Activated T-helper 1 cell treated with anti-CD3 and anti-CD28 coated beads, Interleukin-2, amount 50 U/mL, for 16 hours (primary cell): Measurements from ENCODE around the gene CACNB4.
"Not testable (repeated sequence)": the region's sequence is repeated elsewhere in the genome, so short reads cannot be mapped to it uniquely, and the experiment has no call there.

ENCODE experiments used
- DNase-seq, 2 donors: peaks; one replicate each; pipeline ENCODE4 v3.0.0-alpha.2; 2020; ENCODE audit warnings: low read depth in 1 of 2, low spot score in 1 of 2

Gene CACNB4

DNA sequence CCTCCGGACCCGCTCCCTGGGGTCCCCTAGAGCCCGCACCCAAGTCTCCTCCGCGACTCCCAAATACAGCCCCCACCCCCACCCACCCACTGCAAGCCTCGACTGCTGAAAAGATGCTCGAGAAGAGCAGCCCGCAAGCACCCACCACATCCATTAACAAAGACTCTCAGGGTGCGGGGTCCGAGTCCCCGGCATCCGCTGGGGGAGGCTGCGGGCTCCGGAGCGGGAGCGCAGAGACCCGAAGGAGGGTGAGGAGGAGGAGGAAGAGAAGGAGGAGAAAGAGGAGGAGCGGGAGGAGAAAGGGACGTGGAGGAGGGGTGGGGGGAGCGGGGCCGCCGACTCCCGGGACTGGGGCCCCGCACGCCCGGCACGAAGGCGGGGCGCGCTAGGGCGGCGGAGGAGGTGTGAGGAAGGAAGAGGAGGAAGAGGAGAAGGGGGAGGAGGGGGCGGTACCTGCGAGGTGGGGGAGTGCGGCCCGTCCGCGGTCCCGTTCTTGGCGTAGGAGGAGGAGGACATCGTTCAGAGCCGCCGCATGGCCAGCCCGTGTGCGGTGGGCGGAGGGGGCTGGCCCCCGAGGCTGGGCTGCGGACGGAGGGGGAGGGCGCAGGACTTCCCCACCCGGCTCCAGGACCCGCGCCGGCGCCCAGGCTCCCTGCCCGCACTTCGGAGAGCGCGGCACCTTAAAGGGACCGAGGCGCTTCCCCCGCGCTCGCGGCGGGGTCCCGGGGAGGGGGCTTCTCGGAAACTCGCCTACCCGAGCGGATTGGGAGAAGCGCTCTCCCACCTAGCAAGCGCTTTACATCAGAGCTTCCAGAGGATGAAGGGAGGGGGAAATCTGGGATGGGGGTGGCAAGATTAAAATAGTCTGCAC, at the start of gene CACNB4:
Gene CACNB4 (minus strand): TSS at position 549 of the 871 bp plus-strand sequence.
- DNase-seq, result no peak

DNA sequence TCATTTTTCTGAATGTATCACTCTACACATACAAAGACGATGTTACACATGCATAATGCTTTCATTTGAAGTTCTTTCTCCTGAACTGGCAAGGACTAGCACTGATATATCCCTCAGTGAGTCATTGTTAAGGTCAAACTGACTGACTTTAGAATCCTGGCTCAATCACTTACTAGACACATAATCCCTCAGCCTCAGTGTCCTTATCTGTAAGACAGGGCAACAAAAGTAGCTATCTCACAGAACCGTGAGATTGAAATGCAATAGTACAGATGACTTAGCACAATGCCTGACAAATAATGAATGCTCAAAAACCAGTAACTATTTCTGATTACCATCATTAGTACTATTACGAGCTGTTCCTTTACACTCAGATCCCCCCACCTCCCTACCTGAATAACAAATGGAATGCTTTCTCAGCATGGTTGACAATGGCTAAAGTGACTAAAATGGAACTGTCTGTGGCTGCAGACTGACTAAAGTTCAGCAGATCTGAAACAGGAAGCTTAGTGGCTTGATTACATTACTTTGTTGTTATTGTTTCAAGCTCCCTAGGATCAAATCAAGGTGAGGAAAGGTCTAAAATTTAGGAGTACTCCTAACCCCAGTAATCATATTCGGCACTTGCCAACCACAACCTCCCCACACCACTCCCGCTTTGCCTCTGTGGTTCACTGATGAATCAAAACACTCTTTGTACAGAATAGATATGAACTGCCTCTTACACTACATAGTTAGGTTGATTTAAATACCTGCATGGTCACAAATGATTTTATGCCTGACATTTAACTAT, 35.8 kb upstream of the CACNB4 start:
- DNase-seq, result no peak

DNA sequence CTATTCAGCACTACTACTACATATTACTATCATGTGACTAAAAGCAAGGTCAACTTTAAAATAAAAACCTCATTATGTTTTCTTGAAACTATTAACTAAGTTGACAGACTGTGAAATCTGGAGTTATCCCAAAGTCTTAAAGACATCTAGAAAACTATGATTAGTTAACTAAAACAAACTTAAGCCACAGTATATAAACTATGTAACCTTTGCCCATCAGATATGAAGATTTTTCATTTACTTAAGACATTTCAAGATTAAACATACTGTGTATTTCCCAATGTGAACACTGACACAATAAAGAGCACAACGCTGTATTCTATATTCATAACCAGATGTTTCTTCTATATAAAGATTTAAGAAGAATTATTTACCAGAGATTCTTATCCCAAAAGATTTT, 33.5 kb upstream of the CACNB4 start:
- no peak for DNase-seq

DNA sequence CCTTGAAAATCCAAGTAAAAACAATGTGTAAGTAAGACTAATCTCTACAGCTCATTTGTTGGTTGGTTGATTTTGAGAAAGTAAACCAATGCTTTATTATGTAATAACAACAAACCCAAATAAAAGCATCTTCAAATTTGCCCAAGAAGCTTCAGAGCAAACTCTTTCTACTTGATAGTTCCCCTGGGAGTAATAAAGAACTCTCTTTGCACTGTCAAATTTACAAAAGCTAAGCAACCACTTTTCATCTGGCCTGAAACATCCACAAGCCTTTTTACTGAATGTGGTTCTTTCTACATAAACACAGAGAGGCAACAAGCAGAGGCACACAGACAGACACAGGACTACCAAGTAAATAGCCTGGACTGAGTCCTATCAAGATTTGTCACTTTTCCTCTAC, 28.8 kb upstream of the CACNB4 start:
- no peak for DNase-seq

DNA sequence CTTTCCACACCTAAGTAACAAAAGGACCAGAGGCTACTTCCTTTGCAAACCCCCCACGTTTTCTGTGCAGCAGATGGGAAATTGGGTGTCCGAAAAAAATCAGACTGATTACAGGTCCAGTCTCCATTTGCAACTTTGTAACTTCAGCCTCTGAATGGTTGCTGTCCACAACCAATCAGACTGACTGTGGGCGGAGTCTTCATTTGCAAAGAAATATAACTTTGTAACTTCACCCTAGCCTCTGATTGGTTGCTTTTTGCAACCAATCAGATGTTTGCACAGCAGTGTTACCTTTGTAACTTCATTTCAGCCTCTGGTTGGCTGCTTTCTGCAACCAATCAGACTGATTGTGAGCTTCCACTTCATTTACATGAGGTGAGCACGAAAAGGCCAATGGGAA, 27.8 kb upstream of the CACNB4 start:
- DNase-seq, result no peak

DNA sequence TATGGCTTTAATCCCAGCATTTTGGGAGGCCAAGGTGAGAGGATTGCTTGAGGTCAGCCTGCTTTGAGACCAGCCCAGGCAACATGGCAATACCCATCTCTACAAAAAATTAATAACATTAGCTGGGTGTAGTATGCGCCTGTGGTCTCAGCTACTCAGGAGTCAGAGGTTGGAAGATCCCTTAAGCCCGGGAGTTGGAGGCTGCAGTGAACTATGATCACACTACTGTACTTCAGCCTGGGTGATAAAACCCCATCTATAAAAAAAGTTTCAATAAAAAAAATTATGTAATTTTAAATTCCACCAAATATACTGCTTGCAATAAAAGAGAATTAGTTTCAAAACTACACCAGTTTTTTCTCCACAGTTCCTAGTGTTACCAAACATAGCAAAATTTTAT, 23.3 kb upstream of the CACNB4 start:
- no peak for DNase-seq

DNA sequence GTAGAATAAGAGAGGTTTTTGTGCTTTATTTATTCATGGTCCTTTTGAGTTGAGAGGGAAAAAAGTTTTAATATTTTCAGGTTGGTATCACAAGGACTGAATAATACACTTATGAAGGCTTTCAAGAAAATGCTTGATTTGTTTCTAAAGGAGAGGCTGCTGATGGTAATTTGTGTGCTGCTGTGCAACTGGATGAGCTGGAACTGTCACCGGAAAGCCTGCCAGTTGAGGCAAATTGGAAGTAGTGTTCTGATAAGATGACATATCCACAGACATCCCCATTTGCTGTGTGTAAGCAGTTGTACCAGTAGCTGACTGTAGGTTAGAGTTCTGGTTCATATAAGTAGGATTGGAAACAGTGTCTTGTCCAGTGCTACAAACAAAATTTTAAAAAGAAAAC, 21.6 kb upstream of the CACNB4 start:
- no peak for DNase-seq

DNA sequence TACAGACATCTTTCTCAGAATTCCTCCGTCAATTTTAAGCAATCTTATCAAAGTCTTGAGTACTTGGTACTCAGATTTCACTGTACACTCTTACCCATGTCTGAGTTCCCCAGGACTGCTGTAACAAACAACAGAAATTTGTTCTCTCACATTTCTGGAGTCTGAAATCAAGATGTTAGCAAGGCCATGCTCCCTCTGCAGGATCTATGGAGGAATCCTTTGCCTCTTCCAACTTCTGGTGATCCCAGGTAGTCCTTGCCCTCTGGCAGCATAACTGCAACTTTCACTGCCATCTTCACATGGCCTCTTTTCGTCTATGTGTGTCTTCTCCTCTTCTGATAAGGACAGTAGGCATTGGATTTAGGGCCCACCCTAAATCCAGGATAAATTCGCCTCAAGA, 17.1 kb upstream of the CACNB4 start:
- DNase-seq, result no peak

DNA sequence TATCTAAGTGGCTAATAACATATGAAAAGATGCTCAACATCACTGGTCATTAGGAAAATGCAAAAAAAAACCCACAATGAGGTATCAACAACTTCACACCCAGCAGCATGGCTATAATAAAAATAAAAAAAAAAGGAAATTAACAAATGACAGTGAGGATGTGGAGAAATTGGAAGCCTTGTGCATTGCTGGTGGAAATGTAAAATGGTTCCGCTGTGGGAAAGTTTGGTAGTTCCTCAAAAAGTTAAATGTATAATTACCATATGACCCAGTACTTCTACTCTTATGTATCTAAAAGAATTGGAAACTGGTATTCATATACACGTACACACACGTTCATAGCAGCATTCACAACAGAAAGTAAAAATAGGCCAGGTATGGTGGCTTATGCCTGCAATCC, 15.5 kb upstream of the CACNB4 start:
- no peak for DNase-seq

DNA sequence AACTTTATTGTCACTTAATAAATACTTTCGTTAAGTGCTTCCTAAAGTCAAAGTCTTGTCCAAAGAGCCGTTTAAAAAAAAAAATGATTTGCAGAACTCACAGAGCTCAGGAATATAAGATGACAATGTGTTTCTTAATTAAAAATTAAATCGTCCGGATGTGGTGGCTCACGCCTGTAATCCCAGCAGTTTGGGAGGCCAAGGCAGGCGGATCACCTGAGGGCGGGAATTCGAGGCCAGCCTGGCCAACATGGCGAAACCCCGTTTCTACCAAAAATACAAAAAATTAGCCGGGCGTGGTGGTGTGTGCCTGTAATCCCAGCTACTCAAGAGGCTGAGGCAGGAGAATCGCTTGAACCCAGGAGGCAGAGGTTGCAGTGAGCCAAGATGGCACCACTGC, 8.3 kb upstream of the CACNB4 start:
- DNase-seq, result not testable (repeated sequence)

DNA sequence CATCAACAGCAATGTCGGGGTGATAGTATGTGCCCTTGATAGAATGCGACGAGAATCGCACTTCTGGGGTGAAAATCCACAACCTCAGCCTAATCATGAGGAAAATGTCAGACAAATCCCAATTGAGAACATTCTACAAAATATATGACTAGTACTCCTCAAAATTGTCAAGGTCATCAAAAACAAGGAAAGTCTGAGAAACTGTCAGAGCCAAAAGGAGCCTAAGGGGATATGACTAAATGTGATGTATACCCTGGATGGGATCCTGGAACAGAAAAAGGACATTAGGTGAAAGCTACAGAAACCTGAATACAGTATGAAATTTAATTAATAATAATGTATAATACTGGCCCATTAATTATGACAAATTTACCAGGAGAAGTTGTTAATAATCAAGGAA, 7.6 kb upstream of the CACNB4 start:
- DNase-seq, result no peak

DNA sequence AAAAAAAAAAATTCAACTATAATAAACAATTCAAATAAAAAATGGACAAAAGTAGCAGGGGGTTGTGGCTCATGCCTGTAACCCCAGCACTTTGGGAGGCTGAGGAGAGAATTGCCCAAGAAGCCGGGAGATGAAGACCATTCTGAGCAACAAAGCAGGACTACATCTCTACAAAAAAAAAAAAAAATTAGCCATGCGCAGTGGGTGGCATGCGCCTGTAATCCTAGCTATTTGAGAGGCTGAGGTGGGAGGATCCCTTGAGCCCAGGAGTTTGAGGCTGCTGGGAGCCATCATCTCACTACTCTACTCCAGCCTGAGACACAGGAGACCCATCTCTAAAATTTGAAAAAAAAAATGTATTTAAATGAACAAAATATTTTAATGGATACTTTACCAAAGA, 4.4 kb upstream of the CACNB4 start:
- no peak for DNase-seq

DNA sequence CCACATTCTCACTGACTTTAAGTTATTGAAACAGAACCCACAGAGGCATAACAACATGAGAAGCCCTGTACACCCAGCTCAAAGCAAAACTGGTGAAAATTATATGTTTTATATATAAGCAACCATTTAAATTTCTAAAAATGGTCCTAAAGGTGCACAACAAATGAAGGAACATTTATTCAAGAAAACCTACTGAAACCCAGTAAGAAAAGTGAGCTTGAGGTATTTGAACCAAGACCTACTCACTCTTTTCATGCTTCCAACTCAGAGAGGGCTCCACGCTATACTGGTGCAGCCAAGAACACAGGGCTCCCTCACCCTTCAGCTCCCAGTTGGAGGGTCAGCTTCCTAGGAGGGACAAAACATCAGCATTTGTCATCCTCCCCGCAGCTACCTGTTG, 2.1 kb upstream of the CACNB4 start:
- DNase-seq, result no peak

DNA sequence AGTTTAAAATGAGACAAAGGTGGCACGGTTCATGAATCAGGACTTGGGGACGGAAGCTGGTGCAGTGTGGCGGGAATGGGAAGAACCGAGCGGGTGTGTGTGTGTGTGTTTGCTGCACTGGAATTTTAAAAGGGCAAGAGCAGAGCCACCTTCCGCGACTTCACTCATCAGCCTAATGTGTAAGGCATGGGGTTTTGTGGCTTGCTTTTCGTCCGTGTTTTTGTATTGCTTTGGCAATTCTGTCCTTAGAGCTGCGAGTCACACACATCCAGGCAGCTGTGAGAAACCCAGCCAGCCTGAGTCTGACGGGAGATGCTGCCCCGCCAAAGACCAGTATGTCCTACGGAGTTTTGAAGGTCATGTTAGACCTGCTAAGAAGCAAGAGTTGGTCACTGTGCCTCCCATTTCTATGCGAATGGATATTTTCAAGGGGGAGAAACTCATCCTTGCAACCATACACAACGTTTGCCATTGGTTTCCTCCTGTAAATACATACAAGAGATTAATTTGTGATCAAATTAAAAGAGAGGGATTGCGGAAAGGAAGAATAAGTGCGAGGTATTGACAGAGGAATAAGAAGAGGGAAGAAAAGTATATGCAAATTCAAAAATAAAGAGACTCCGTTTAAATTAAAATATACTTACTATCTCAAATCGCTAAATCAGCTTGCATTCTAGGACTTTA, 665 bp upstream of the CACNB4 start:
- no peak for DNase-seq

DNA sequence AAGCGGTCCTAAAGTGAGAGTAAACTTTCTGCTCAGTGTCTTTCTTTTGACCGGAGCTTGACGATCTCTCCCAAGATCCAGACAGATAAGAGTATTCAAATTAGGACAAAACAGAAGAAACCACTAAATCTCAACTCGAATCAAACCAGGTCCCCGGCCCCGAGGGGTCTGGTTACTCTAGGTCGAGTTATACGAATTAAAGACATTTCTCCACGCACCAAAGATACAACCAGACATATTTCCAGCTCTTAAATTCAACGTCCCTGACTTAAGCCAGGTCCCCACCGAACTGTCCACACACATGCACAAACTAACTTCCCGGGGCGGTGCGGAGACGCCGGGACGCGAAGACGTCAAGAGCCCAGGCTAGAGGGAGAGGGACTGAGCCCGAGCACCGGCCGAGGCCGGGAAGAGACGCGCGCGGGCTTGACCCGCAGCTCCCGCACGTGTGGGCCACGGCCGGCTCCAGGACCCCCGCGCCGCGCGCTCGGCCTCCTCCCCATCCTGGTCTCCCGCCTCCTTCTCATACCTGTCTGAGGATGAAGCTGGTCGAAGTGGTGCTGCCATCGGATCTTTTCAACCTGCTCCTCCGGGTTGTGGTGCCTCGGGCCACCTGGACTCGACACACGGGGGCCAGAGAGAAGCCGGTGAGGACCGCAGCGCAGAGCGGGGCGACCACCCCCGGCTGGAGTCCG, 896 bp downstream of the CACNB4 start:
- no peak for DNase-seq

DNA sequence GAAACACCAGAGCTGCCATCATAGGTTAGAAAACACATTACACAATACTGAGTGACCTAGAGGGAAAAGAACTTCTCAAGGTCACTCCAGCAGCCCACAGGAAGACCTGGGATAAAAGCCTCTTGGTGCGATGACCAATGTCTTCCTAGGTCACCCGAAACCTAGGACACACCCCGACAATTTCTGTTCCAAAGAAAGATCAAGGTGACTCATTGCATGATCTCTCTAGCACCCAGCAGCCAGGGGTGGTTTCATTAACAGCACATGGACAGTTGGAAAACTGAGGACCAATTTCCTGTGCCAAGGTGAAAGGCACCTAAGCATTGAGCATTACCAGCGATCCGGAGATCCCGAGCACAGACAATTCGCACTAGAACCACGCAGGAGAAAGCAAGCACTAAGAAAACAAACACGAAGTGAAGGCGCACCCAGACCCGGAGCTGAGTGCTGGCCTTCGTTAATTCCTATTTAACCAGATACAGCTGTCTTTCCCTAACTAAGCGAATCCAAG, 1.5 kb downstream of the CACNB4 start:
- DNase-seq, result no peak

DNA sequence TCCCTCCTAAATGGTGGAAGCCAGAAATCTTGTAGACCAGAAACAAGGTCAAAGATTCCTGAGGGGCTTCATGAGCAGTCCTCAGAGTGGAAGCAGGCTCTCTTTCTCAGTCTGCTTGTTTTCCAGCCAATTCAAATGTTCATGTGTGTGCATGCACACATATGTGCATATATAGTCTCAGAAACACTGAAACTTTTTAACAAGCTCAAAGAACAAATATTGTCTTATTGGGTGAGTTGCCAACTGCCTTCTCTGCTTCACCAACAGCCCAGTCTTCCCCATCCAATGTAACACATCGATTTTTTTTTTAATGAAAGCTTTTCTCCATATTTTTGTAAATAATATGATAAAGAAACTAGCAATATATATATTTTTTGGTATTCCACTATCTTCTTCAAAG, 3.7 kb downstream of the CACNB4 start:
- DNase-seq, result no peak

DNA sequence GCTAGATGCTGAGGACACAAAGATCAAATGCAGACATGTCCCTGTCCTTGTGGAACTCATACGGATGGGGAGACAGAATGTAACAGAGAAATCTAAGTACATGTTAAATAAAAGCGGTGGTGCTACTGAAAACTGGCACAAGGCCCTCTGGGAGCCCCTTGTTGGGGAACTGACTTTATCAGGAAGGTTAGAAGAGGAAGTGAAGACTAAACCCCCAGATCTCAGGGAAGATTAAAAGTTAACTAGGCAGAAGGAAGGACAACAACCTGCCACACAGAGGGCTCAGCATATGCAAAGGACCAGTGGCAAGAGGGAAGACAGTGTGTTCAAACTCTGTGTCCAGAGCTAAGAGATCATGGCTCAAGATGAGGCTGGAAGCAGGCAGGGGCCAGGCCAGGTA, 4.8 kb downstream of the CACNB4 start:
- DNase-seq, result no peak

DNA sequence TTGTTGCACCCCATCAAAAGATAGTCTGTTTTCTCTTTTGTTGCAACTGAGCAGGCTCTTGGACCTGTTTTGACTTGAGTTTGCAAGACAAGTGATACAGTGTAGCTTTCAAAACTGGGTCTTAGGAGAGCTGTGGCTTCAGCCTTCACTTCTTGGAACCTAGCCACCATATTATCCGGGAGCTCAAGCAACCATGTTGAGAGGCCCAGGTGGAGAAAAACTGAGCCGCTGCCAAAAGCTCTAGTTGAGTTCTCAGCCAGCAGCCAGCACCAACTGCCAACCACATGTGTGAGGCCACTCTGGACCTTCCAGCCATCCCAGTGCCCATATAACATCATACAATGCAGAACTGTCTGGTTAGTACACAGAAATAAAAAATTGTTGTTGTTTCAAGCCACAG, 5.4 kb downstream of the CACNB4 start:
- DNase-seq, result no peak

DNA sequence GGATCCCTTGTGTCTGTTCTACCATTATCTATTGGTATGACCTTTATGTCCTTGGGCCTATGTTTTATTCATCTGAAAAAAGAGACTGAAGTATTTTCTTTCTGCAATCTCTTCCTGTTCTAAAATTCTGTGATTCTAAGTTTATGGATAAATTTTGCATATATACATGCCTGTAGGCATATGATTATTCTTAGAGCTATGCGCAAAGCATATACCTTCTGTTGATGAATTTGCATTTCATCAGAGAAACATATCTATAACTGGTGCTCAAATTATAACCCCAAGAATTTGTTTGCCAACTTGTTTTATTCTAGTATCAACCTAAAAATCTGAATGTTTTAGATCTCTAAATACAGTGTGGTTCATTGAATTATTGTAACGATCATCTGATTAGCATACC, 6.7 kb downstream of the CACNB4 start:
- DNase-seq, result no peak

DNA sequence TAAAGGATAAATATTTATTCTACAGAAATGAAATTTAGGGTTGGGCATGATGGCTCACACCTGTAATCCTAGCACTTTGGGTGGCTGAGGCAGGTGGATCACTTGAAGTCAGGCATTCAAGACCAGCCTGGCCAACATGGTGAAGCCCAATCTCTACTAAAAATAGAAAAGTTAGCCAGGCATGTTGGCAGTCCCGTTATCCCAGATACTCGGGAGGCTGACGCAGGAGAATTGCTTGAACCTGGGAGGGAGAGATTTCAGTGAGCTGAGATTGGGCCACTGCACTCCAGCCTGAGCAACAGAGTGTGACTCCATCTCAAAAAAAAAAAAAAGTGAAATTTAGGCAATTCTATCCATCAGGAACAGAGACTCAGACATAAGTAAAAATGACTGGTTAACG, 8.1 kb downstream of the CACNB4 start:
- not testable (repeated sequence) for DNase-seq
